ENCODE data around the gene UGGT1. TPM values are rescaled to one million over a fixed set of nuclear protein-coding genes. Genes with fewer than 3 reads are reported as not detected.

Gene UGGT1
- total RNA-seq, 4 donors from 2014 or later = 17.8 to 57.2 (median 27.2) TPM

GRCh38 chr2:128227862-128228261 is 136.9 kb downstream of the UGGT1 start:
- DNase-seq (ENCODE audit: low spot score in 2 of 2) = peak in 1 of 2 donors; percentile 29
- WGBS, 2 donors = 94 to 100% methylated on average over 1 of the region's 1 CpG
- no peak for TF ChIP-seq CTCF (IDR thresholded peaks at IDR 0.05)
- H3K4me3 ChIP-seq (ENCODE audit: low read depth, poor library complexity, severe bottlenecking) = no peak overlapping the region
- intact Hi-C loops (cut with DNase I; ENCODE audit: low total_unique reads) = no loop called here

GRCh38 chr2:128228894-128229293 is 137.9 kb downstream of the UGGT1 start:
- no peak for TF ChIP-seq CTCF (IDR thresholded peaks at IDR 0.05)
- no peak for TF ChIP-seq POLR2A (IDR thresholded peaks at IDR 0.05)
- no peak for DNase-seq (ENCODE audit: low spot score in 2 of 2)
- intact Hi-C loops (cut with DNase I; ENCODE audit: low total_unique reads) = no loop called here
- H3K4me3 ChIP-seq (ENCODE audit: low read depth, poor library complexity, severe bottlenecking) = no peak overlapping the region

- WGBS, 2 donors = 0 to 1% methylated on average over 38 to 49 of the region's 84 CpGs
- intact Hi-C loops (cut with DNase I; ENCODE audit: low total_unique reads) = no loop called here
- peak overlapping the region; percentile 36 for H3K4me3 ChIP-seq (ENCODE audit: low read depth, poor library complexity, severe bottlenecking)
- TF ChIP-seq POLR2A (IDR thresholded peaks at IDR 0.05) (no peak), CTCF (IDR thresholded peaks at IDR 0.05) (peak in 1 of 3 donors; percentile 38)
- DNase-seq (ENCODE audit: low spot score in 2 of 2) = peak; percentile 68 to 96
Measured at GRCh38 chr2:128232965-128233789, 142.2 kb downstream of the UGGT1 start.

GRCh38 chr2:128233790-128234395 is 142.9 kb downstream of the UGGT1 start:
- DNase-seq (ENCODE audit: low spot score in 2 of 2) = peak in 1 of 2 donors; percentile 66
- H3K4me3 ChIP-seq (ENCODE audit: low read depth, poor library complexity, severe bottlenecking) = no peak overlapping the region
- 45% methylated on average over 11 of the region's 11 CpGs for WGBS, 2 donors
- intact Hi-C loops (cut with DNase I; ENCODE audit: low total_unique reads) = no loop called here
- no peak for TF ChIP-seq CTCF (IDR thresholded peaks at IDR 0.05)
- TF ChIP-seq POLR2A (IDR thresholded peaks at IDR 0.05) = no peak

- DNase-seq (ENCODE audit: low spot score in 2 of 2) = peak in 1 of 2 donors; percentile 72
- TF ChIP-seq POLR2A (IDR thresholded peaks at IDR 0.05) = no peak
- TF ChIP-seq CTCF (IDR thresholded peaks at IDR 0.05) = no peak
- intact Hi-C loops (cut with DNase I; ENCODE audit: low total_unique reads) = no loop called here
- no peak overlapping the region for H3K4me3 ChIP-seq (ENCODE audit: low read depth, poor library complexity, severe bottlenecking)
- 76 to 78% methylated on average over 5 of the region's 5 CpGs for WGBS, 2 donors
Measured at GRCh38 chr2:128234613-128235012, 143.6 kb downstream of the UGGT1 start.

Measured in lower leg skin (tissue), 4 donors.